ENCODE data around the gene SH3BP1. TPM values are rescaled to one million over a fixed set of nuclear protein-coding genes. Genes with fewer than 3 reads are reported as not detected.

The SH3BP1 gene
- total and polyA plus RNA-seq, 2 of the 13 experiments (the other 11 are each of a cell fraction or from before 2014, with no cell fraction given) = 8.4 to 18.5 TPM

- TF ChIP-seq LRRFIP1 (CRISPR knock-in tag; conservative IDR thresholded peaks at IDR 0.05) (no peak), ZNF251 (CRISPR knock-in tag; IDR thresholded peaks at IDR 0.05) (no peak), JUND (CRISPR knock-in tag; IDR thresholded peaks at IDR 0.05) (no peak), PITX1 (CRISPR knock-in tag; IDR thresholded peaks at IDR 0.05) (no peak), MBNL3 (CRISPR knock-in tag; conservative IDR thresholded peaks at IDR 0.05) (no peak), NFAT5 (CRISPR knock-in tag; IDR thresholded peaks at IDR 0.05) (no peak), CENPT (CRISPR knock-in tag; IDR thresholded peaks at IDR 0.05; ENCODE audit: low read depth) (no peak), ZBTB20 (CRISPR knock-in tag; IDR thresholded peaks at IDR 0.05; ENCODE audit: borderline replicate concordance, low read depth) (peak; percentile 34; the same call in 1 of the 2 replicates), ZNF431 (CRISPR knock-in tag; IDR thresholded peaks at IDR 0.05; ENCODE audit: borderline replicate concordance, low read depth) (no peak), HDAC6 (IDR thresholded peaks at IDR 0.05; ENCODE audit: low read depth, low read length) (no peak), ZNF552 (CRISPR knock-in tag; IDR thresholded peaks at IDR 0.05; ENCODE audit: borderline replicate concordance) (peak; percentile 69; the same call in 1 of the 2 replicates), ZNF607 (CRISPR knock-in tag; IDR thresholded peaks at IDR 0.05; ENCODE audit: borderline replicate concordance) (peak; percentile 43; the same call in 1 of the 2 replicates), ZSCAN29 (CRISPR knock-in tag; conservative IDR thresholded peaks at IDR 0.05) (peak; percentile 78; the same call in 1 of the 2 replicates), FOXA3 (CRISPR knock-in tag; IDR thresholded peaks at IDR 0.05) (no peak), CSRNP2 (CRISPR knock-in tag; conservative IDR thresholded peaks at IDR 0.05; ENCODE audit: low read depth) (no peak), ZNF160 (CRISPR knock-in tag; IDR thresholded peaks at IDR 0.05) (no peak), ETV6 (CRISPR knock-in tag; conservative IDR thresholded peaks at IDR 0.05) (no peak), POLR2AphosphoS5 (IDR thresholded peaks at IDR 0.05; ENCODE audit: low read depth, low read length) (peak; percentile 72), SRSF1 (optimal IDR thresholded peaks at IDR 0.05; ENCODE audit: low read depth, low read length) (peak; percentile 24), HNRNPK (IDR thresholded peaks at IDR 0.05; ENCODE audit: low read depth, low read length, poor library complexity, severe bottlenecking) (peak; percentile 49)
Measured at GRCh38 chr22:37633625-37634416, 5.6 kb upstream of the SH3BP1 start (continued).

Measured in HepG2 (cell line).